Lower leg skin (tissue), 3 donors: ENCODE measurements around the gene CCNJL.

Source experiments
- CTCF ChIP-seq, 3 donors: fragments of 450-650 bp; IDR thresholded peaks; one replicate each; pipeline ENCODE4 v1.5.1; 2016; ENCODE audit warnings: antibody characterized with exemption in 3 of 3, mild to moderate bottlenecking in 3 of 3, moderate library complexity in 2 of 3
- POLR2A ChIP-seq, 2 donors: fragments of 450-650 bp; IDR thresholded peaks; one replicate each; pipeline ENCODE4 v1.6.1; 2016 to 2017; ENCODE audit warnings: antibody characterized with exemption in 2 of 2, mild to moderate bottlenecking in 1 of 2, moderate library complexity in 1 of 2

- TF ChIP-seq CTCF (IDR thresholded peaks at IDR 0.05) (no peak), POLR2A (IDR thresholded peaks at IDR 0.05) (no peak)
Measured at GRCh38 chr5:160230686-160231527, 81.5 kb downstream of the CCNJL start.
